Measurements from ENCODE around the gene CEL.

CEL gene

DNA sequence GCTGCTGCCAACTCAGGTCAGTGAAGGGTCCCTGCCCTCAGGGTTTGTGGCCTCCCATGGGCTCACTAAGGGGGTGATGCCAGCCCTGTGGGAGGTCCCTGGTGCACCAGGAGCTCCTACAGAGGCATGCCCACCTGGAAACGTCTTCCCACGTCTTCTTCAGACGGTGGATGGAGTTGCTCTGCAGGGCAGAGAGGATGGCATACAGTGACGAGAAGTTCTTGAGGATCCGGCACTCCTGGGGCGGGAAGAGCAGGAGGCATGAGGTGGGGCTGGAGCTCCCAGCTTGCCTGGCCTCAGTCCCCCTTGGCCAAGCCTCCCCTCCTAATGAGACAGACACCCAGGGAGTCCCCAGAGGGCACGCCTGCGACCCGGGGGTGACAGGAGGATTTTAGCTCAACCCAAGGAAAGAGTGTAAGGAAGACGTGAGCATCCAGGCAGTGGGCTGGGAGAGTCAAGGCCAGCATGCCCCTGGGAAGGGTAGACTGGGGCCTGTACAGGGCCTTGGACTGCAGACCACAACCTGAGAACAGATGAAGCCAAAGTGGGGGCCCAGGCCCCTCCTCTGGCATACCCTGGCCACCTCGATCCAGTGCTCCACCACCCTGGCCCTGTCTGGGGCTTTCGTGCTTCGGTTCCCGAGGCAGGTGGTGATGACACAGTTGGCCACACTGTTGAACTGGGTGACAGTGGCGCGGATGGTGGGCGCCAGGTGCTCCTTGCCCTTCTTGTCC is 44.9 kb downstream of the CEL start:
- DNase-seq = no peak

DNA sequence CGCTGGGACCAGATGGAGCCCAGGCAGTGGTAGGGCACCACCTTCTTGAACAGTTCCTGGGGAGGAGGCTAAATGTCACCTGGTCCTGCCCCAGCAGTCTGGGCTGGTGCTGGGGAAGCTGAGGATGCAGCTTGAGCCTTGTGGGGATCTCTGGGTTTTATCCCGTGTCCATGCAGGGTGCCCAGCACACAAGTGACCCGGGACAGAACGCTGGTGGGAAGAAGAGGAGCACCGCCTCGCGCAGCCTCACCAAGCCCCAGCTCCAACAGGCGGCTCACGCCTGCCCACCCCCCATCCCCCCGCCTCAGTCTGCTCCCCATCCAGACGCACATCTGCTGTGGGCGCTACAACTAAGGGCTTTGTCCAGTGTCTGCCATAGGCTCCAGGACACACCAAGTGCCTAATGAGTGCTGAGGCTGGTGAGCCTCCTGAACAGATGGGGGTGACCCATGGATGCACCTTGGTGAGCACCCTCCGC is 45.5 kb downstream of the CEL start:
- no peak for DNase-seq

DNA sequence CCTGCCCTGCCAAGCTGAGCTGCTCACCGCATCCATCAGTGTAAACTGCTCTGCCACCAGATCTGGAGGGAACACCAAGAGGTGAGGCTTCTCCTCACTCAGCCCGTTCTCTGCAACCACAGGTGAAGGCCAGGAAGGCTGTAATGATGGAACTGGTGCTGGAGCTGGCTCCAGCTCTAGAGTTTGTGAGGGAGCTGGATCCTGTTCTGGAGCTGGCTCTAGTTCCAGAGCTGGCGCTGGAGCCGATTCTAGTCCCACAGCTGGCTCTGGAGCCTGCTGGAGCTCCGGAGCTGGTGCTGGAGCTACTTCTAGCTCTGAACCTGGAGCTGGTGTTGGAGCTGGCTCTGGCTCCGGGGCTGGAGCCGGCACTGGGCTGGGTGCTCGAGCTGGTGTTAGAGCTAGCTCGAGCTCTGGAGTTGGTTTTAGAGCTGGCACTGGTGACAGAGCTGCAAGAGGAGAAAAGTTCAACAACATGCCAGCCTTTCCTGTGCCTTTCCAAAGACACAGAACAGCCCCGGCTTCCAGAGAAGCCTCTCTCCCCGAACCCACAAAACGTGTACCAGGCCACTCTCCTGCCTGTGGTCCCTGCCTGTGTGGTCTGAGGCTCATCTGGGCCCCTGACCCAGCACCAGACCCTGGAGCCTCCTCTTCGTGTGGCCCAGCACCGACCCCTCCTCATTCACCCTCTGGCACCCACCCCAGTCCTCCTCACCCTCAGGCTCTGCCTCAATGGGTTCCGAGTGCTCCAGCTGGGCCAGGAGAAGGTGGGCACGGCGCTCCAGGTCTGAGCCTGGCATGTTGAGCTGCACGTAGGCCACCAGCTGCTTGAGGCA is 46.4 kb downstream of the CEL start:
- no peak for DNase-seq

DNA sequence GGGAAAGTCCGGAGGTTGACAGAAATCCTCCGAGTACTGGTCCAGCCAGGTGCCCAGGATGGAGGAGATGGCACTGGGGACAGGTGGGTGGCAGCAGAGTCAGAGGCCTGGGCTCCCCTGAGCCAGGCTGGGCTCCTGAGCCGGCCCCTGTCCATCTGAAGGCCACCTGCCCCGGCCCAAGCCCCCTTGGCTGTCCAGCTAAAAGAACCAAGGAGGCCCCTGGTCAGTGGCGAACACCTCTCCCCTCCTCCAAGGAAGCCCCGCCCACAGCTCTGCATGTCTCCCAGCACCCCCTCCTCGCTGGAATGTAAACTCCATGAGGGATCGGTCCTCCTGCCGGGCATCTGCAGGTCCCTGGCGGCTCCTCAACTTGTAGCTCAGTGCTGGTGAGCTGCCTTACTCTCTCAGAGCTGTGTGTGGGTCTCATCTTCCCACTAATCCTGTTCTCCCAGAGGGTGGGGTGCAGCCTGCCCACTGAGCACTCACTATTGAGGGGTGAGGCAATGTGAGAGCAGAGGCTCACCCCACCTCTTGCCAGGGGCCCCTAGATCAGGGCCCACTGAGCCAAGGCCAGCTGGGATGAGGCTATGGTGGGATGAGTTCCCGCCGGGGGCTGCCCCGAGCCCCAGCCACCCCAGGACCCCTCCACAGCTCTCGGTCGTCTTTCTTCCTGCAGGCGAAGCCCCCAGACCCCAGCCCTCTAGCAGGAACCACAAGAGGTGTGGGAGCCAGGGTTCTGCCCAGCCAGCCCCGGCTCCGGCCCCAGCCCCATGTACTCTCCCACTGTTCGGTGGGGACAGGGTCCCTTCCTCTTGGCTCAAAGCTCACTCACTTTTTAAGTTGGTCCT is 47.2 kb downstream of the CEL start:
- no peak for DNase-seq

DNA sequence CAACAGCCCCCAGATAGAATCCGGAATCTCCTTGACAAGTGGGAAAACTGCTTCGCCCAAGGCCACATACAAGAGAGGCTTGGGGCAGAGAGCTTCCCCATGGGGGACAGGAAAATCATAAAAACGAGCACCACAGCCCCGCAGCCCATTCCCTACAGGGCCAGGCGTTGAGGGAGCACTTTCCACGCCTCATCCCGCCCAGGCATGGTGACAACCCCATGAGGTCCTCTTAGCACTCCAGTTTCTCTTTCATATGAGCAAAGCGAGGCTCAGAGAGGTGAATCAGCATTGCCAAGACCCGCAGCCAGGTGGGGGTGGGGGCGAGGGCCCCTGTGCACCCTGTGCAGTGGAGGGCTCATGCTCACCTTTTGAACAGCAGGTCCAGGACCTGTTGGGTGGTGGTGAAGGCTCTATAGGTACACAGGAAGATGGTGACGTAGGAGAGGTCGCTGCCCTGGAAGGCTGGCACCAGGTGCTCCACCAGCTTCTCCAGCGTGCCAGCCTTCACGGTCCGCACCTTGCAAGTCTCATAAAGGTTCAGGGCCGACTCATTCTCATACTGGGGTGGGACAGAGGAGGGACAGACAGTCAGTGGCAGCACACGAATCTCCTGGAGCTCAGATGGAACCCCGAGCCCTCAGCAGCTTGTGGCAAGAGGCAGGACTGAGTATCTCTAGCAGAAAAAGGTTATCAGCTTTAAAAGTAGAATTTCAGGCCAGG is 48.3 kb downstream of the CEL start:
- no peak for DNase-seq

DNA sequence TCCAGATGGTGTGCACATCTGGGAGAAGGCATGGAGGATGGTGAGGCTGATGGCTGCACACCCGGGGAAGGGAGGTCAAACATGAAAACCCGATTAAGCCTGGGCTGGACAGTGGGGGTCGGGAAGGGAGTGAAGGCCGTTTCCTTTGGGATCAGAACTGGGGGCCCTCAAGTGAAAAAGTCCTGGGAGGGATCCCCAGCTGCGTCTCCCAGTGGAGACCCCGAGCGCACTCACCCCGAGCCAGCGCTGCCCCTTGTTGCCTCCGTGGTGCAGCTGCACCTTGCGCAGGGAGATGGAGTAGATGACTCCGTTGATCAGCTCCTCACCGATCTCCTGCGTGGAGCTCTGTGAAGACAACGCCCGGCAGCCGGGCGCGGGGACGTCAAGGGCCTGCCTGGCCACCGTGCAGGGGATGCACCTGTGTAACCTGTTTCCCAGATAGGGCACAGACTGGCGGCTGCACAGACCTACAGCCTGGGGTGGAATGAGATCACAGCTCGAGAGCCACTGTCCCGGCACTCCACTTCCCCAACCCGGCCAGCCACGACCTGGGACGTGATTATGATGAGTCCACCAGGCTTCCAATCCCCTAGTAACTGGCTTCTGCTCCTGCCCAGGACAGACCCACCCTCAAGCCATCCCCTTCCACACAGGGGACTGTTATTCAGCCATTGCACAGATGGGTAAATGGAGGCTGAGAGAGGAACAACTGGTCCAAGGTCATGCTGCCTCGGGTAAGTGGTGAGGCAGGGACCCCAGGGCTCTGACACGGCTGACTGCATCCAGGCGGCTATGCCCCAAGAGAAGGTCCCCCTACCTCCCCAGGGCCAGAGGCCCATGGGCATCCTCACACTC is 50.3 kb downstream of the CEL start:
- DNase-seq = no peak

DNA sequence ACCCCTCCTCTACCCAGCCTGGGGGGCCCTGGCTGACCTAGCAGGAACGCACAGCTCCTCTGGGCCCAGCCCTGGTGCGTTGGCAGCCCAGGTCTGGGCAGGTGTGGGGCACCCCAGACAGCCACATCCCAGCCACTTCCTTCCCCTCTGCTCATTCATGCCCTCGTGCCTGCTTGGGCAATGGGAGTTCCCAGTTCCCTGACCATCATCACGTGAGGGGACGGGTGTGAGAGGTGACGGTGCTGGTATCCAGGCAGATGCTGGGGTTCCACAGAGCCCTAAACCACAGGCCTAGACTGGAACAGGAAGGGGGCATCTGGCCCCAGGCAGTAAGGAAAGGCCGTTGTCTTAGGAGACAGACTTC is 50.9 kb downstream of the CEL start:
- DNase-seq = no peak

DNA sequence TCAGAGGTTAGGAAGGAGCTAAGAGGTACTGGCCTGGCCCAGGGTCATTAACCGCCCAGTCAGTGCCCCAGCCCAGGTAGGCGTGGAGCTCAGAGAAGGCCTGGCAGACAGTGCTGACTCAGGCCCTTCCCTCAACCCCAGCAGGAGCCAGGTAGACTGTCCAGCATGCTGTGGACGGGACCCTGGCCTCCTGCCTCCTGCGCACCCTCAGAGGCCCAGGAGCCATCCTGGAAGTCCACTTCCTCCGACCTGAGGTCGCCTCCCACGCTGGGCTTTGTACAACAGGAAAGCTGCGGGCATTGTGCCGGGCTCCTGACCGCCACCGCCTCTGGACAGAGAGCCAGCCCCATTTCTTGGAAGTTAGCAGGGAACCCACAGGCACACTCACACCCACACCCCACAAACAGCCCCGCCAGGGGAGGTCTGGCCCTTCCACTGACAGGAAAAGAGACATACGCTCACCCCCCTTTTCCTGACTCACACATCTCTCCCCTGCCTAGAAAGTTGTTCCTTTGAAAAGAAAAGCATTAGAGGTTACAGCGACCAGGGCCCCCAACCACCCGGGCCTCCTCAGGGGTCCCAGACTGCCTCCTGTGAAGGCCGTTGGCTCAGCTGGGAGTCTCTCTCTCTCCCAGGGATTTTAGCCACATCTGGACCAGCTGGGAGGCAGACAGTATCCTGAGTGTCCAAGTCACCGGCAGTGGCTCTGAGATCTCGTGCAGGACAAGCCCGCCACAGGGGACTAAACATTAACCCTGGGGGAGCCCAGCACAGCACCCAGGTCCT is 51.6 kb downstream of the CEL start:
- no peak for DNase-seq

DNA sequence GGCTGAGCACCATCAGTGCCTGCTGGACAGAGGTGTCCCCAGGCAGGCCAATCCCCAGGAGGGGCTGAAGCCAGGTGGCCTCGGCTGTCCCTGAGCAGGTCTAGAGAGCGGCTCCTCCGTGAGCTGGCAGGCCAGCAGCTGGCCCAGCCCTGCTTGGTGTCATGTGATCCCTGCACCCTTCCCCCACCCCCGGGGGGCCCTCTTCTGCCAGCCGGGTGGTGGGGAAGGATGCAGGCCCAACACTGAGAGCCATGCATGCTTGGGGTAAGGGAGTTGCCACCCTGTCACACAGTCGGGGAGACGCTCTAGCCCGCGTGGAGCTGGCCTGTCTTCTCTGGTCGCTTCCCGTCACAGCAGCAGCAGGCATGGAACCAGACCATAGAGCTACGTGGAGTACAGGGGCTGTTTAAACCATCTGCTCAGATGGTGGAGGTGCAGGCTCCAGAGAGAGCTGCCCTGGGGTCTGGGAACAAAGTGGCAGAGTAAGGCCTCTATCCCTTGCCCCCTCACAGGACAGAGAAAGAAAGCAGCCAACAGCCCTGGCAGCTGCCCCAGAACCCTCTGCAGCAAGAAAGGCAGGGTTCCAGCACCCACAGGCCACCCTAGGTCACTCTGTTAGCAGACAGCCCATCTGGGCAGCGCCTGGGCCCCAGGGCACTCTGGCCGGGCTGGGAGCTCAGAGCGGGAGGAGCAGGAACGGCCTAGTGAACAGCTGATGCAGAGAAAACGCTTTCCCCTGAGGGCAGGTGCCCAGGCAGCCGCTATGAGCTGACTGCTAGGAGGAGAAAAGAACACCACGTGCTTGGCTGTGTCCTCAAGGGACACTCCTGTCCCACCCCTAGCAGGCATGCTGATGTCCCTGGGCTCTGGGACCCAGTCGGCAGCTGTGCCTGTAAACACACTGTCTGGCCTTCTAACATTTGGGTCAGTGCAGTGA is 52.4 kb downstream of the CEL start:
- DNase-seq = peak; percentile 38

DNA sequence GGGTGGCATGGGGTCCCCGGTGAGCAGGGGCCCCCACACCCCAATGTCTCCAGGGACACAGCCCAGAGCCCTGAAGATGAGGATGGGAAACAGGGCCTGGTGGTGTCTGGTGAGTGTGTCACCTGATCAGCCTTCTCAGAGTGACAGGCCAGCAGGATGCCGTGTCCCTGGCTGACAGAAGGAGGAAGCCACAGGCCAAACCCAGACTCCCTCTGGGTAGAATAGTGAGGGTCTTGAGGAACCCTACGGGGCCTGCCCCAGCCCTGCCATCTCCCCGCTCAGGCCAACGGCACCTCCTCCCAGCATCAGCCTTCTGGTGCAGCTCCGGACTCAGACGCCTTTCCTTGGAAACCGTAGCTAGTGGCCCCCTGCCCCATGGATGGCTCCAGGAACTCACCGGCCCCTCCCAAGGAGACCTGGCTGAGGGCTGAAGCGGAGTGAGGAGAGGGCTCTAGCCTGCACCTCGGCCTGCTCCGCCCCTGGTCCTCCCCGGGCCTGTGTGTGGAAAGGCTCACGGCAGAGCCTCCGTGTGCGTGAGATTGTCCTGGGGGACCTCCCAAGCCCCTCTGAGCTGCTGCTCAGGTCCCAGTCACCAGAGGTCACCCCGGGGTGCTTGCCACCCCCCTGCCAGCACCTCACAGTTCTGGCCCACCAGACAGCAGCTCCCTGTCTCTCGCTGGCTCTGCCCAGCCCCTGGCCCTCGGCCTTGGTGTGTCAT is 53.3 kb downstream of the CEL start:
- no peak for DNase-seq

DNA sequence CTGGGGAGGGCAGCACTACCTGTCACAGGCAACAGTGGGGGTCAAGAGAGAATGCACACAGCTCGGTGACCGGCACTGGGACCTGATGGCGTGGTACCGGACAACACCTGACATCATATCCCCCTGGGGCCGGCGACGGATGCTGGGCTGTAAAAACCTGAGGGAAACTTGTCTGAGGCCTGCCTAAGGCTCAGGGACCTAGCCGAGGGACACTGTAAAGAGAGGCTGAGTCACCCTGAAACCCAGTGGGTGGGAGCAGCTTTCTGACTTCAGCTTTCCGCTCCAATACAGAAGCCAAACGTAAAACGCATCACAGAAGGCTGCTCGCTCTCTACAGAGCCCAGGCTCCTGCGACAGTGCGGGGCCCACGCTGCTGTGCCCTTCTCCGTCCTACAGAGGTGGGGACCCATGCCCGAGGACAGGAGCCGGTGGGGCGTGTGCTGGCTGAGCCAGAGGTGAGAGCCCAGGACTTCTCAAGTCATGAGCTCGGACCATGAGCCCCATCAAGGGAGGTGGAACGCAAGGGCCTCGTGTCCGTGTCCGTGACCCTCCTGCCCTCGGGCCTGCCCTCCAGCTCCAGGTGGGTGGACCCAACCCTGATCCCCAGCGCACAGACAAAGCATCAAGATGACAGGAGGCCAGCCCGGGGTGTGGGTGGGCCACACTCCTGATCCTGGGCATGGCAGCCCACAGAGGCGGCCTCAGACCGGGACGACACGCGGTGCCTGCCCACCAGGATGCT is 54.0 kb downstream of the CEL start:
- no peak for DNase-seq

DNA sequence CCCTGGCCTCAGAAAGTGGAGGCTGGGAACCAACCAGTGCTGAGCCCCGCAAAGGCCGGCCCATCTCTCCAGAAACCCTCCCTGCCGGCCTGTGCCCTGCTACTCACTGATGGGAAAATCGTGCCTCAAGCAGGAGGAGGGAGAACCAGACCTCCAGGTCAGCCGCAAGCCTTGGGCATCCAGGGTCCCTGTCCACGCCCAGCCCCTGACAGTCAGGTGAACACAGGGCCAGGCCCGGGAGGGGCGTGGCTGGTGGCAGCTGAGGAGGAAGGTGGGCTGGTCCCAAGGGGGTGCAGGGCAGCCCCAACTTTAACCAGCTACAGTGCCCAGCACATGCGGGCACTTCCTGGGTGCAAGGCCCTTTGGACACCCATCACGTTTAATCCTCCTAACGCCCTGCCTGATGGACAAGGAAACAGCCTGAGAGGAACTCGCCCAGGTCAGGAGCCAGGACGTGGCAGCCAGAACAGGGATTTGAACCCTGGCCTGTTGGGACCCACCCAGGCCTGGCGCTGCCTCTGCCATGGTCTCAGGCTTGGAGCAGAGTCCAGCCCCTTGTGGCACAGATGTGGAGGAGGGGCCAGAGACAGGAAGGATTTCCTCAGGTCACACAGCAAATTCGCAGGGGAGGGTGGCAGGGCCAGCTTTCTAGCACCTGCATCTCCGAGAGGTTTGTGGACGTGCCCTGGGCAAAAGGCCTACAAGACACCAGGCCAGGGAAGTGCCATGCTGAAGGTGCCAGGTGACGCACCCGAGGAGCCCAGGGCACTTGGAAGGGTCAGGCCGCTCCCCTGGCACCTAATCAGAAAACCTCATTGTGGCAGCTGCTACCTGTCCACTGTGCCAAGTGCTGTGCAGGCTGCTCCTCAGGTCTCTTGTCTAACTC is 54.8 kb downstream of the CEL start:
- no peak for DNase-seq

DNA sequence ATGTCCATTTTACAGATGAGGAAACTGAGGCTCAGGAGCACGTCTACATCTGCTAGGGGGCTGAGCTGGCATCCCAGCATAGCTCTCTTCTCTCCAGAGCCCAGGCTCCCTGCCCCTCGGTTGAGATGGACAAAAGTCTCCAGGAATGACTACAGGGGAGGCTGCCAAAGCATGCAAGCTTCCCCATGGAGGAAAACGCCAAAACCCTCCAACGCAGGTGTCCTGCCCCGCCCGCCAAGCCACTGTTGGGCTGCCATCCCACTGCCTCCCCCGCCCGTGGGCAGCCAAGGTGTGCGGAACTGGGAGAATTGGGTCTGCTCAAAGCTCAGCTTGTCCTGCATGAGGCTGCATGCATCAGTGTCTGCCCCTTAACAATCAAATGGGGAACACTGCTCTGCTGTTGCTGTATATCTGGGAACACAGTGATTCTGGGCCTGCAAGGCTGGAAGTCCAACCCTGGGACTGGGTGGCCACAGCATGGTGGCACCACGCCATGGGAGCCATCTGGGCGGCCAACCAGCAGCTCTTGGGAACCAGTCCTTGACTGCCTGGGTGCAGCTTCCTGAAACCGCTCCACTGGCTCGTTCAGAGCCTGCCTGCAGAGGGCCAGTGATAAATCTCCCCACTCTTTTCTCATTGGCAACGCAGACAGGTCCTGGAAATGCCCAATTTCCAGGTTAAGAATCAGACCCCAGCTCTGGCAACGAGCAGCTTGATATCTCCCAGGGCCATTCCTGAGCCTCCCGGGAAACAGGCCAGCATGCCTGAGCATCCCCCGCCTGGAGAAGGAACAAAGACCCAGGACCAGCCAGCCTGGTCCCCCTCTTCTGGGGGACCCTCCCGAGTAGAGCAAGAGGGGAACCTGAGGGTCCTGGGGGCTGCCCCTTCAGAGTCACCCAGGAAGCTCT is 55.7 kb downstream of the CEL start:
- no peak for DNase-seq

DNA sequence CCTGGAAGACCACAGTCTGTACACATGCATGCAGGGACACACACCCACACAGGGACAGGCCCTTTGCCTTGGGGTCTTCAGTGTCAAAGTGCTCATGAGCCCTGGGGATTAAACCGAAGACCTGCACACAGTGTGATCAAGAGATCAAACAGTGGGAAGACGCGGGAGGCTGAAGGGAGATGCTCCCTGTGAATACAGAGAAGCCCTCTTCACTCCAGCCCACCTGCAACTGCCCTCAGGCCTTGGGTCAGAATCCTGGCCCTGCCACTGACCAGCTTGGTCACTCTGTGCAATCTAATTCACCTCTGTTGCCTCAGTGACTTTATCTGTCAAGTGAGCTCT is 56.4 kb downstream of the CEL start:
- DNase-seq = no peak

DNA sequence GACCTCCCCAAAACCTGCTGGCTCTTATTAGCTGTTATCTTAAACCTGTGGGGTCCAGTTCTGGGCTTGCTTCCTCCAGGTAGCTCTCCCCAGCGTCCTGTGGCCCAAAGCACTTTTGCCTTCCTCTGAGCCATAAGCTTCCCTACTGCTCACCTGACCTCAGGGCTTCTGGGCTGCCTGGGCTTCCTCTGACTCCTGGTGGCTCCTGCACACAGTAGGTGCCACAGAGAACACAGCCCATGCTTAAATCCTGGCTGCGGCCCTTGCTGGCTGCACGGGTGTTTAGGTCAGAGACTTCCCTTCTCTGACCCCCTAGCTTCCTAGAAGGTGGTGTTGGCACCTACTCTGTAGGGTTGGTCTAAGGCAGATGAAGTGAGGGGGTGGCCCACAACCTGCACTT is 56.8 kb downstream of the CEL start:
- no peak for DNase-seq
